ENCODE data around the gene PEX14.

The PEX14 gene

GRCh38 chr1:10594595-10595223 is 120.0 kb downstream of the PEX14 start:
- no peak for DNase-seq (ENCODE audit: low read depth)
- H3K4me3 ChIP-seq (ENCODE audit: control insufficient read depth, low read depth, low read length), result no peak overlapping the region
- TF ChIP-seq CTCF (IDR thresholded peaks at IDR 0.05; ENCODE audit: control insufficient read depth, insufficient read depth, low read depth, low read length, missing control alignments), result no peak

DNA sequence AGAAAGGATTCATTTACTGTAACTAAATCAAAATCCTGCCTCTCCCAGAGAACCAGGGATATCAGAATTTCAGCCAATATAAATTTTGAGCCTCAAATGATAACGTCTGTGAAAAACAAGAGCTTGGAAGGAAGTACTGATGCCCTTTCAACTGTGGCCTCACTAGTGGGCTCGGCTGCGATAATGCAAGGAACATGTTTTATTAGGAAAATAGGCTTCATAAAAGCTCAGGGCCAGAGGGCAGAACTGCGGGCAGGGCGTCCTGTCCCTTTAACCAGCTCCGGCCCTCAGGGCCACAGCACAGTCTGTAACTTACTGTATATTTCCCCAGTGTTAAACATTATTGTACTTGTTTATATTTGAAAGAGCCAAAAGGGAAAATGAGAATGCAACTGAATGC is 122.0 kb downstream of the PEX14 start:
- no peak overlapping the region for H3K4me3 ChIP-seq (ENCODE audit: control insufficient read depth, low read depth, low read length)
- DNase-seq (ENCODE audit: low read depth), result no peak
- no peak for TF ChIP-seq CTCF (IDR thresholded peaks at IDR 0.05; ENCODE audit: control insufficient read depth, insufficient read depth, low read depth, low read length, missing control alignments)

GRCh38 chr1:10597492-10598388 is 123.0 kb downstream of the PEX14 start:
- no peak for DNase-seq (ENCODE audit: low read depth)
- no peak for TF ChIP-seq CTCF (IDR thresholded peaks at IDR 0.05; ENCODE audit: control insufficient read depth, insufficient read depth, low read depth, low read length, missing control alignments)
- H3K4me3 ChIP-seq (ENCODE audit: control insufficient read depth, low read depth, low read length), result no peak overlapping the region

DNA sequence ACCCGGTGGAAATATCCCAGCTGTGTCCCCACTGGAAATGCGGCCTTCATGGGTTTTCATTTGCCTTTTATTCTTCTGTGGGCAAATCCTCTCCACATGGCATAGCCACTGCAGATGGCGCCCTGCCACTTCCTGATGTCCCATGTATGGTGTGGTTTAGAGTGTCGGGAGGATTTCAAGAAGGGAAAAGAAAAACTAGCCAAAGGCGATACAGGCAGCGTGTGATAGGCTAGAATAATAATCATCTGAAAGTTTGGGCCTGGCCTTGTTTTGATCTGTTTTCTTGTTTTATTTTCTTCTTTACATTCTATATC is 123.6 kb downstream of the PEX14 start:
- H3K4me3 ChIP-seq (ENCODE audit: control insufficient read depth, low read depth, low read length), result no peak overlapping the region
- DNase-seq (ENCODE audit: low read depth), result no peak
- no peak for TF ChIP-seq CTCF (IDR thresholded peaks at IDR 0.05; ENCODE audit: control insufficient read depth, insufficient read depth, low read depth, low read length, missing control alignments)

DNA sequence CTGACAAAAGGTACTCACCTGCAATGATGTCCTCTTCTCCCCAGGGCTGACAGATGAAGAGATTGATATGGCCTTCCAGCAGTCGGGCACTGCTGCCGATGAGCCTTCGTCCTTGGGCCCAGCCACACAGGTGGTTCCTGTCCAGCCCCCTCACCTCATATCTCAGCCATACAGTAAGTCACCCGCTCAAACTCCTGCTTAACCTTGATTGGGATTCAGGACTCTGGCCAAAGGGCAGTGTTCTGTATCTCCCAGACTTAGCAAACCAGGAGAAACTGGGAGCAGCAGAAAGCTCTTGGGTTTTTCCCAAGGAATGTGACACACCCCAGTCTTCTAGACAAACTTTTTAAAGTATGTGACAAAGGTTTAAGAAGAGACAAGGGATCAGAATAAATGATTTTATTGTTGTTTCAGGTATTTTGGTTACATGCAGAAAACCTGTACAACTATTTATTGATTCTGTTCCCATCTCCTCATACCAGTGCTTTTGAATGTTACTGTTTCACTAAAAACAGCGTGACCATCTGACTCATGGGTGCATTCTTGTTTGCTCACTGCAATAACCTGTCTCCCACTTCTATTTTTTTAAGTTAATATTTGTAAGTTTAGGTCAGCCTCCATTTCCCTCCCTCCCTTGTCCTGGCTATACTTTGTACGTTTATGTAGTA is 124.6 kb downstream of the PEX14 start:
- H3K4me3 ChIP-seq (ENCODE audit: control insufficient read depth, low read depth, low read length), result no peak overlapping the region
- DNase-seq (ENCODE audit: low read depth), result peak; percentile 25

More for the DNA sequence above, 124.6 kb downstream of the PEX14 start:
- TF ChIP-seq CTCF (IDR thresholded peaks at IDR 0.05; ENCODE audit: control insufficient read depth, insufficient read depth, low read depth, low read length, missing control alignments), result no peak

Measured in AG09309 (cell line).